K562 (cell line): ENCODE measurements around the gene TMEM271. TPM values are rescaled to one million over a fixed set of nuclear protein-coding genes. Genes with fewer than 3 reads are reported as not detected.

ENCODE experiments used
- ATAC-seq: fragments of 200-7000 bp; cut with Tn5 transposase; 3 replicates; pipeline ENCODE4 v1.9.1; 2020; ENCODE audit warnings: moderate library complexity
- BruUV-seq: library from RNA; stranded (reverse); fragments of 400-500 nt; replicated peaks from 2 replicates; lab custom pipeline; 2021; lab: Mats Ljungman, UMichigan
- CTCF ChIA-PET: fragments of 300-600 bp; formaldehyde crosslinking; extraction: SDS; loops from one replicate; lab custom pipeline; 2021; ENCODE audit warnings: low intra/inter-chr PET ratio; lab: Yijun Ruan, JAX
- POLR2A ChIA-PET: fragments of 300-600, 350-650 bp; sonication (Branson Sonifier 250); formaldehyde crosslinking; extraction: SDS; loops from one replicate; lab custom pipeline; 2021; ENCODE audit warnings: antibody characterized with exemption, inconsistent platforms; lab: Yijun Ruan, JAX
- DNase-seq, 4 experiments: peaks; one replicate each; pipeline versions ENCODE4 v3.0.0 to v3.0.0-alpha.2; 2011 to 2018; ENCODE audit warnings: low spot score in 3 of 4, mixed read lengths in 3 of 4; ENCODE audit errors: extremely low read depth in 1 of 4
- FAIRE-seq: peaks from 2 replicates; lab custom pipeline; 2011; peaks lifted over from hg19 to GRCh38; lab: Jason Lieb, UNC
- H2AFZ ChIP-seq: 2 replicates; pipeline ENCODE4 v1.6.0; 2011; ENCODE audit warnings: low read depth, low read length, control low read depth, inconsistent platforms
- H3K27ac ChIP-seq: fragments of 200-600 bp; 3 replicates; pipeline ENCODE4 v1.8.0; 2011; ENCODE audit warnings: low read depth, mild to moderate bottlenecking, control low read depth, inconsistent platforms, low read length, moderate library complexity, mixed read lengths; ENCODE audit errors: extremely low read depth
- H3K27me3 ChIP-seq, 2 experiments: fragments of 300-600 bp in 1 of 2; 2 replicates in 1 of 2; 3 replicates in 1 of 2; pipeline versions ENCODE4 v1.6.0 to v1.8.0; 2011; ENCODE audit warnings: inconsistent platforms in 2 of 2, low read length in 2 of 2, mild to moderate bottlenecking in 1 of 2, mixed read lengths in 1 of 2, moderate library complexity in 1 of 2; ENCODE audit not compliant: control insufficient read depth in 2 of 2, insufficient read depth in 2 of 2
- H3K36me3 ChIP-seq: fragments of 300-600 bp; 3 replicates; pipeline ENCODE4 v1.8.0; 2011; ENCODE audit warnings: mild to moderate bottlenecking, low read length, inconsistent platforms; ENCODE audit not compliant: control insufficient read depth, insufficient read depth
- H3K4me1 ChIP-seq, 2 experiments: fragments of 200-600 bp in 1 of 2; replicated peaks in 1 of 2; 2 replicates in 1 of 2; 3 replicates in 1 of 2; pipeline versions ENCODE4 v1.5.1 to v1.8.0; 2011; ENCODE audit warnings: inconsistent platforms in 2 of 2, low read length in 2 of 2, mild to moderate bottlenecking in 1 of 2, mixed read lengths in 1 of 2, moderate library complexity in 1 of 2; ENCODE audit not compliant: control insufficient read depth in 2 of 2, insufficient read depth in 2 of 2
- H3K4me2 ChIP-seq: 2 replicates; pipeline ENCODE4 v1.6.1; 2011; ENCODE audit warnings: low read length, control low read depth, inconsistent platforms, mixed read lengths; ENCODE audit not compliant: insufficient read depth
- H3K4me3 ChIP-seq: fragments of 200-600 bp; sonication (generic), shearing (Covaris generic); 2 replicates; pipeline ENCODE4 v1.5.1; 2016; ENCODE audit warnings: control low read depth, inconsistent platforms
- H3K79me2 ChIP-seq: fragments of 200-600 bp; 3 replicates; pipeline ENCODE4 v1.8.0; 2011; ENCODE audit warnings: low read length, inconsistent platforms; ENCODE audit not compliant: control insufficient read depth, insufficient read depth
- H3K9ac ChIP-seq, 2 experiments: 2 replicates each; pipeline versions ENCODE4 v1.6.0 to v1.6.1; 2011; ENCODE audit warnings: low read depth in 2 of 2, low read length in 2 of 2, control low read depth in 1 of 2, inconsistent platforms in 1 of 2, mild to moderate bottlenecking in 1 of 2, mixed read lengths in 1 of 2; ENCODE audit not compliant: insufficient read depth in 1 of 2
- H3K9me1 ChIP-seq: one replicate; pipeline ENCODE4 v1.6.0; 2011; ENCODE audit warnings: inconsistent platforms, mild to moderate bottlenecking, low read length, moderate library complexity; ENCODE audit not compliant: control insufficient read depth, insufficient read depth
- H3K9me3 ChIP-seq: replicated peaks from 2 replicates; pipeline ENCODE4 v1.5.1; 2011; ENCODE audit warnings: low read depth, low read length, inconsistent platforms; ENCODE audit not compliant: control insufficient read depth, insufficient read depth
- H4K20me1 ChIP-seq: replicated peaks from 2 replicates; pipeline ENCODE4 v1.6.1; 2011; ENCODE audit warnings: low read length, inconsistent platforms, mixed read lengths; ENCODE audit not compliant: control insufficient read depth, insufficient read depth
- AFF1 ChIP-seq, 2 experiments: fragments of 450-650 bp; IDR thresholded peaks; 2 replicates each; pipeline ENCODE4 v1.6.1; 2018; ENCODE audit warnings: mild to moderate bottlenecking in 2 of 2, low read depth in 1 of 2; ENCODE audit not compliant: partially characterized antibody in 2 of 2
- BDP1 ChIP-seq: IDR thresholded peaks from 3 replicates; pipeline ENCODE4 v1.6.1; 2011; ENCODE audit not compliant: insufficient read length, insufficient read depth
- ELF2 ChIP-seq: fragments of 250-450 bp; sonication (Bioruptor Pico); IDR thresholded peaks from 2 replicates; pipeline ENCODE4 v1.5.0; 2021; ENCODE audit warnings: mild to moderate bottlenecking
- ELF4 ChIP-seq: fragments of 450-650 bp; formaldehyde crosslinking; IDR thresholded peaks from 2 replicates; pipeline ENCODE4 v1.4.0; 2022; ENCODE audit warnings: missing genetic modification characterization
- ETS2 ChIP-seq: IDR thresholded peaks from 2 replicates; pipeline ENCODE4 v1.6.1; 2016; ENCODE audit warnings: borderline replicate concordance, missing genetic modification characterization, mild to moderate bottlenecking, moderate library complexity, missing compliant biosample characterization; ENCODE audit not compliant: poor library complexity, severe bottlenecking
- HMG20A ChIP-seq: fragments of 450-650 bp; formaldehyde crosslinking; conservative IDR thresholded peaks from 2 replicates; pipeline ENCODE4 v1.4.0; 2020; ENCODE audit warnings: mild to moderate bottlenecking, mixed read lengths
- KAT8 ChIP-seq: fragments of 450-650 bp; IDR thresholded peaks from 2 replicates; pipeline ENCODE4 v1.6.1; 2016; ENCODE audit warnings: low read depth, mild to moderate bottlenecking
- MAFK ChIP-seq: IDR thresholded peaks from 2 replicates; pipeline ENCODE4 v1.6.1; 2011; ENCODE audit warnings: low read length, improper control_type of control experiment
- NR4A1 ChIP-seq, 2 experiments: fragments of 250-450 bp in 1 of 2; fragments of 450-650 bp in 1 of 2; sonication (Bioruptor Pico) in 1 of 2; IDR thresholded peaks; 2 replicates each; pipeline versions ENCODE4 v1.4.0 to v1.6.1; 2016 to 2020; ENCODE audit warnings: mild to moderate bottlenecking in 2 of 2, missing compliant biosample characterization in 1 of 2, missing genetic modification characterization in 1 of 2, moderate library complexity in 1 of 2
- PPARD ChIP-seq: fragments of 250-450 bp; sonication (Bioruptor Pico); IDR thresholded peaks from 2 replicates; pipeline ENCODE4 v1.8.0; 2022; ENCODE audit warnings: inconsistent platforms, mild to moderate bottlenecking, moderate library complexity
- THAP12 ChIP-seq: fragments of 250-450 bp; sonication (Bioruptor Pico); IDR thresholded peaks from 2 replicates; pipeline ENCODE4 v1.9.0; 2021; ENCODE audit warnings: mild to moderate bottlenecking, inconsistent platforms
- TRIM28 ChIP-seq: fragments of 450-650 bp; IDR thresholded peaks from 2 replicates; pipeline ENCODE4 v1.6.1; 2017
- ZBTB5 ChIP-seq: fragments of 450-650 bp; IDR thresholded peaks from 2 replicates; pipeline ENCODE4 v1.6.1; 2017; ENCODE audit warnings: antibody characterized with exemption
- ZNF431 ChIP-seq: sonication (generic); formaldehyde crosslinking; IDR thresholded peaks from 2 replicates; pipeline ENCODE4 v1.8.0; 2022; ENCODE audit warnings: mild to moderate bottlenecking, missing genetic modification reagents
- WGBS: fragments of 100-300 bp; shearing (Covaris generic); methylation state at CpG from one replicate; pipeline ENCODE4 v1.1.6; 2016; ENCODE audit warnings: low coverage, mixed read lengths; ENCODE audit not compliant: insufficient coverage; ENCODE audit errors: missing lambda C conversion rate; 5-methylcytosine and 5-hydroxymethylcytosine counted together
- in situ Hi-C: fragments of 300-500 bp; cut with MboI; formaldehyde crosslinking; loops from 4 replicates; pipeline ENCODE4 v1.15.0; 2018; ENCODE audit warnings: inconsistent platforms, mixed read lengths
- intact Hi-C: fragments of 100-400 bp; cut with micrococcal nuclease; formaldehyde crosslinking; loops from 2 replicates; pipeline ENCODE4 v1.14.2; 2022
- polyA plus RNA-seq, 8 experiments: library from polyadenylated mRNA; depleted of rRNA in 4 of 8; stranded (reverse) in 5 of 8; unstranded in 3 of 8; fragments of >200 nt; fragmentation: Nextera tagmentation in 2 of 8; fragmentation: Illumina TruSeq in 1 of 8; extraction: Ambion mirVana in 2 of 8; extraction: Trizol in 1 of 8; gene quantifications; 2 replicates each; pipeline versions ENCODE4 v1.2.1 to v1.2.3, GENCODE V29; 2011 to 2014; ENCODE audit warnings: inconsistent platforms in 1 of 8, missing spikeins in 1 of 8
- total RNA-seq, 7 experiments: library from RNA; depleted of rRNA in 6 of 7; stranded (reverse); fragments of >200 nt in 6 of 7; fragmentation: Illumina TruSeq in 2 of 7; extraction: Trizol in 2 of 7; gene quantifications; 2 replicates each; pipeline versions ENCODE4 v1.2.1 to v1.2.3, GENCODE V29; 2011 to 2021; ENCODE audit warnings: low replicate concordance in 1 of 7

The TMEM271 gene
- total and polyA plus RNA-seq, 9 of the 15 experiments (the other 6 are each of a cell fraction or from before 2014, with no cell fraction given): not detected

GRCh38 chr4:587671-588350 is 11.7 kb upstream of the TMEM271 start:
- no TSS peak for BruUV-seq
- TF ChIP-seq NR4A1 (CRISPR knock-in tag; IDR thresholded peaks at IDR 0.05) (no peak), NR4A1 (tag; IDR thresholded peaks at IDR 0.05) (no peak), AFF1 (IDR thresholded peaks at IDR 0.05; ENCODE audit: low read depth in 1 of 2, partially characterized antibody in 2 of 2) (no peak), TRIM28 (no peak), ELF2 (CRISPR knock-in tag) (no peak), ETS2 (tag) (no peak), ZBTB5 (no peak), KAT8 (no peak), HMG20A (CRISPR knock-in tag) (no peak), MAFK (no peak), BDP1 (no peak), ELF4 (CRISPR knock-in tag) (no peak), THAP12 (no peak), PPARD (CRISPR knock-in tag) (no peak), ZNF431 (no peak)

More at GRCh38 chr4:587671-588350, 11.7 kb upstream of the TMEM271 start:
- Histone ChIP-seq H3K4me1 (peaks cover 0 to 11% of the 10 kb centered on the region in 2 experiments; a peak in 3 of 5 replicates), H3K9ac (no peak overlapping the region), H3K36me3 (no peaks in the 10 kb centered on the region), H3K79me2 (no peaks in the 10 kb centered on the region), H3K9me1 (no peaks in the 10 kb centered on the region), H2AFZ (peak overlapping the region; percentile 93), H3K27me3 (peaks cover 0 to 23% of the 10 kb centered on the region in 2 experiments; a peak in 2 of 5 replicates), H3K9me3 (peaks cover 5% of the 10 kb centered on the region), H3K4me3 (peak overlapping the region; percentile 19; the same call in 1 of the 2 replicates), H3K27ac (no peak overlapping the region), H4K20me1 (no peaks in the 10 kb centered on the region), H3K4me2 (peak overlapping the region; percentile 74)
- ChIA-PET CTCF (no interaction called here), POLR2A (interaction anchor here (1.1 to 1.7 kb wide), 2 partner anchors 13 to 15 kb away, joined by 3 to 6 read pairs; no protein-coding TSS in a partner anchor)
- intact Hi-C loops: no loop called here
- DNase-seq: no peak
- FAIRE-seq: no peak
- 10% methylated on average over 22 of the region's 25 CpGs for WGBS
- peak; percentile 60; the same call in 2 of the 3 replicates for ATAC-seq
- in situ Hi-C loops: no loop called here
